Measurements from ENCODE around the gene TLDC2. TPM values are rescaled to one million over a fixed set of nuclear protein-coding genes. Genes with fewer than 3 reads are reported as not detected.

The TLDC2 gene
- total and polyA plus RNA-seq, 4 donors: 0.05 to 0.33 (median 0.08) TPM; not detected in 1

DNA sequence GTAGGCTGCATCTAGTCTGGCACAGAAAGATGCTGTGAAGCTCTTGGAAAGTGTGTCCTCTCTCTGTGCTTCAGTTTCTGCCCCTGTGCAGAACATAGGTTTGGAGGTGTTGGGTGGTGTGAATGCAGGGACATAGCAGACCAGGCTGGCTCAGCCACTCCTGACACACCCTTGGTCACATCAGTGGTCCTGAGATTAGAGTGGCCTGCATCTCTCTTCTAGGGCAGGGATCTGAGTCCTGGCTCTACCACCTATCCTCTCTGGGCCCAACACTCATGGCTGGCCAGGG, 10.1 kb upstream of the TLDC2 start:
- DNase-seq (ENCODE audit: low spot score): no peak
- H3K9me3 ChIP-seq (ENCODE audit: control insufficient read depth in 4 of 4, low read length in 3 of 4): no peaks in the 10 kb centered on the region
- H3K27me3 ChIP-seq (ENCODE audit: control insufficient read depth in 4 of 4, insufficient read depth in 4 of 4, low read length in 3 of 4): no peaks in the 10 kb centered on the region
- no peak overlapping the region for H3K27ac ChIP-seq (ENCODE audit: low read depth in 1 of 2, low read length in 2 of 2)
- no peak overlapping the region for H3K9ac ChIP-seq (ENCODE audit: low read depth in 1 of 2, low read length in 2 of 2)
- H3K36me3 ChIP-seq (ENCODE audit: control insufficient read depth in 4 of 4, insufficient read depth in 3 of 4, low read depth in 1 of 4, low read length in 3 of 4): no peaks in the 10 kb centered on the region
- no peak overlapping the region for H3K4me3 ChIP-seq (ENCODE audit: low read depth in 1 of 3, low read length in 3 of 3)
- peaks cover 3 to 14% (median 4%) of the 10 kb centered on the region in 4 donors for H3K4me1 ChIP-seq (ENCODE audit: control insufficient read depth in 4 of 4, insufficient read depth in 4 of 4, low read length in 3 of 4)
- TF ChIP-seq SP1 (IDR thresholded peaks at IDR 0.05): no peak
- TF ChIP-seq HNF4G (IDR thresholded peaks at IDR 0.05): no peak

DNA sequence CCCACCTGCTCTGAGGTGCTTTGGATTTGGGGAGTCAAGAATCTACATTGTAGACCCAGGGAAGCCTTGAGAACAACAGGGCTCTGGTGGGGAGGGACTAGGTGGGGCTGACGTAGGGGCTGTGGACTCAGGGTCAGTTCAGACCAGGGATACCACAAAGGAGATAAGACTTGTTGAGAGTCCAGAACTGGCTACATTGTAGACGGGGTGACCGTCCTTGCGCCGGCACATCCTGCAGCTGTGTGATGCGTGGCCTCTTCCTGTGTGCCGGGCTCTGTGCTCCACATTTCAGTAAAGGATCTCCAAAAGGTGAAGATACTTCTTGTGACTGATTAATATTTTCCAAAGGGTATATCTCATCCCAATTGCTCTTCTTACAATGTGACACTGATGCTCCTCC, 9.8 kb upstream of the TLDC2 start:
- no peak overlapping the region for H3K27ac ChIP-seq (ENCODE audit: low read depth in 1 of 2, low read length in 2 of 2)
- H3K4me3 ChIP-seq (ENCODE audit: low read depth in 1 of 3, low read length in 3 of 3): no peak overlapping the region
- no peak for DNase-seq (ENCODE audit: low spot score)
- no peaks in the 10 kb centered on the region for H3K9me3 ChIP-seq (ENCODE audit: control insufficient read depth in 4 of 4, low read length in 3 of 4)
- 82% methylated on average over 7 of the region's 7 CpGs for WGBS
- peaks cover 3 to 14% (median 4%) of the 10 kb centered on the region in 4 donors for H3K4me1 ChIP-seq (ENCODE audit: control insufficient read depth in 4 of 4, insufficient read depth in 4 of 4, low read length in 3 of 4)
- TF ChIP-seq, protein P1, sequence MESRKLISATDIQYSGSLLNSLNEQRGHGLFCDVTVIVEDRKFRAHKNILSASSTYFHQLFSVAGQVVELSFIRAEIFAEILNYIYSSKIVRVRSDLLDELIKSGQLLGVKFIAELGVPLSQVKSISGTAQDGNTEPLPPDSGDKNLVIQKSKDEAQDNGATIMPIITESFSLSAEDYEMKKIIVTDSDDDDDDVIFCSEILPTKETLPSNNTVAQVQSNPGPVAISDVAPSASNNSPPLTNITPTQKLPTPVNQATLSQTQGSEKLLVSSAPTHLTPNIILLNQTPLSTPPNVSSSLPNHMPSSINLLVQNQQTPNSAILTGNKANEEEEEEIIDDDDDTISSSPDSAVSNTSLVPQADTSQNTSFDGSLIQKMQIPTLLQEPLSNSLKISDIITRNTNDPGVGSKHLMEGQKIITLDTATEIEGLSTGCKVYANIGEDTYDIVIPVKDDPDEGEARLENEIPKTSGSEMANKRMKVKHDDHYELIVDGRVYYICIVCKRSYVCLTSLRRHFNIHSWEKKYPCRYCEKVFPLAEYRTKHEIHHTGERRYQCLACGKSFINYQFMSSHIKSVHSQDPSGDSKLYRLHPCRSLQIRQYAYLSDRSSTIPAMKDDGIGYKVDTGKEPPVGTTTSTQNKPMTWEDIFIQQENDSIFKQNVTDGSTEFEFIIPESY (IDR thresholded peaks at IDR 0.05): no peak
- TF ChIP-seq SP1 (IDR thresholded peaks at IDR 0.05) (no peak), NR2F2 (IDR thresholded peaks at IDR 0.05) (no peak), TAF1 (conservative IDR thresholded peaks at IDR 0.05) (no peak), FOXA1 (IDR thresholded peaks at IDR 0.05) (no peak), JUND (IDR thresholded peaks at IDR 0.05) (no peak), GABPA (IDR thresholded peaks at IDR 0.05 in 1 of 2, conservative IDR thresholded peaks at IDR 0.05 in 1 of 2) (no peak), HNF4A (conservative IDR thresholded peaks at IDR 0.05) (no peak), RXRA (IDR thresholded peaks at IDR 0.05) (no peak)
- TF ChIP-seq, protein P2, sequence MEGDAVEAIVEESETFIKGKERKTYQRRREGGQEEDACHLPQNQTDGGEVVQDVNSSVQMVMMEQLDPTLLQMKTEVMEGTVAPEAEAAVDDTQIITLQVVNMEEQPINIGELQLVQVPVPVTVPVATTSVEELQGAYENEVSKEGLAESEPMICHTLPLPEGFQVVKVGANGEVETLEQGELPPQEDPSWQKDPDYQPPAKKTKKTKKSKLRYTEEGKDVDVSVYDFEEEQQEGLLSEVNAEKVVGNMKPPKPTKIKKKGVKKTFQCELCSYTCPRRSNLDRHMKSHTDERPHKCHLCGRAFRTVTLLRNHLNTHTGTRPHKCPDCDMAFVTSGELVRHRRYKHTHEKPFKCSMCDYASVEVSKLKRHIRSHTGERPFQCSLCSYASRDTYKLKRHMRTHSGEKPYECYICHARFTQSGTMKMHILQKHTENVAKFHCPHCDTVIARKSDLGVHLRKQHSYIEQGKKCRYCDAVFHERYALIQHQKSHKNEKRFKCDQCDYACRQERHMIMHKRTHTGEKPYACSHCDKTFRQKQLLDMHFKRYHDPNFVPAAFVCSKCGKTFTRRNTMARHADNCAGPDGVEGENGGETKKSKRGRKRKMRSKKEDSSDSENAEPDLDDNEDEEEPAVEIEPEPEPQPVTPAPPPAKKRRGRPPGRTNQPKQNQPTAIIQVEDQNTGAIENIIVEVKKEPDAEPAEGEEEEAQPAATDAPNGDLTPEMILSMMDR (IDR thresholded peaks at IDR 0.05; ENCODE audit: low read depth, low read length, missing input control): no peak
- TF ChIP-seq, protein P3, sequence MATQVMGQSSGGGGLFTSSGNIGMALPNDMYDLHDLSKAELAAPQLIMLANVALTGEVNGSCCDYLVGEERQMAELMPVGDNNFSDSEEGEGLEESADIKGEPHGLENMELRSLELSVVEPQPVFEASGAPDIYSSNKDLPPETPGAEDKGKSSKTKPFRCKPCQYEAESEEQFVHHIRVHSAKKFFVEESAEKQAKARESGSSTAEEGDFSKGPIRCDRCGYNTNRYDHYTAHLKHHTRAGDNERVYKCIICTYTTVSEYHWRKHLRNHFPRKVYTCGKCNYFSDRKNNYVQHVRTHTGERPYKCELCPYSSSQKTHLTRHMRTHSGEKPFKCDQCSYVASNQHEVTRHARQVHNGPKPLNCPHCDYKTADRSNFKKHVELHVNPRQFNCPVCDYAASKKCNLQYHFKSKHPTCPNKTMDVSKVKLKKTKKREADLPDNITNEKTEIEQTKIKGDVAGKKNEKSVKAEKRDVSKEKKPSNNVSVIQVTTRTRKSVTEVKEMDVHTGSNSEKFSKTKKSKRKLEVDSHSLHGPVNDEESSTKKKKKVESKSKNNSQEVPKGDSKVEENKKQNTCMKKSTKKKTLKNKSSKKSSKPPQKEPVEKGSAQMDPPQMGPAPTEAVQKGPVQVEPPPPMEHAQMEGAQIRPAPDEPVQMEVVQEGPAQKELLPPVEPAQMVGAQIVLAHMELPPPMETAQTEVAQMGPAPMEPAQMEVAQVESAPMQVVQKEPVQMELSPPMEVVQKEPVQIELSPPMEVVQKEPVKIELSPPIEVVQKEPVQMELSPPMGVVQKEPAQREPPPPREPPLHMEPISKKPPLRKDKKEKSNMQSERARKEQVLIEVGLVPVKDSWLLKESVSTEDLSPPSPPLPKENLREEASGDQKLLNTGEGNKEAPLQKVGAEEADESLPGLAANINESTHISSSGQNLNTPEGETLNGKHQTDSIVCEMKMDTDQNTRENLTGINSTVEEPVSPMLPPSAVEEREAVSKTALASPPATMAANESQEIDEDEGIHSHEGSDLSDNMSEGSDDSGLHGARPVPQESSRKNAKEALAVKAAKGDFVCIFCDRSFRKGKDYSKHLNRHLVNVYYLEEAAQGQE (IDR thresholded peaks at IDR 0.05): no peak
- H3K27me3 ChIP-seq (ENCODE audit: control insufficient read depth in 4 of 4, insufficient read depth in 4 of 4, low read length in 3 of 4): no peaks in the 10 kb centered on the region
- H3K9ac ChIP-seq (ENCODE audit: low read depth in 1 of 2, low read length in 2 of 2): no peak overlapping the region
- H3K36me3 ChIP-seq (ENCODE audit: control insufficient read depth in 4 of 4, insufficient read depth in 3 of 4, low read depth in 1 of 4, low read length in 3 of 4): no peaks in the 10 kb centered on the region
